ENCODE results near the gene WIPI1. TPM values are rescaled to one million over a fixed set of nuclear protein-coding genes. Genes with fewer than 3 reads are reported as not detected.

Gene WIPI1
- total and polyA plus RNA-seq, 9 of the 15 experiments (the other 6 are each of a cell fraction or from before 2014, with no cell fraction given) = 3.7 to 23.5 (median 11.8) TPM

DNA sequence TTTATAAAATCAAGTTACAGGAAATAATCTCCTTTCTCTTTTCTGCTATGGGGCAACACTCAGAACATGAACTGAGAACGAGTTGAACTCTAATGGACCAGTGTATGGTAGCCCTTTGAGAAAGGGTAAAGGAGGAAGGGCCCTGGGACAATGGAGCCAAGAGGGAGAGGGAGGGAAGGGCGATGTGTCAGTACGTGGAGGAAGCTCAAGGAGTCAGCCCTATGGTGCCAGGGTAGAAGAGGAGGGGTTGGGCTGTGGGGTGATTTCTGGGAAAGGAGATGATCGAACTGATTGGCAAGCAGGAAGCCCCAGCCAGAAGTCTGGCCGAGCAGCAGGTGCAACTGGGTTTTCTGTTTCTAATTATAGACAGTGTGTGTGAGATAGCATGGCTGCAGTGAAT lies 4.3 kb upstream of the WIPI1 start (continued):
- TF ChIP-seq BDP1 (IDR thresholded peaks at IDR 0.05; ENCODE audit: insufficient read depth, insufficient read length) (no peak), RBFOX2 (IDR thresholded peaks at IDR 0.05; ENCODE audit: low read depth, low read length) (no peak), PRMT5 (CRISPR knock-in tag; IDR thresholded peaks at IDR 0.05) (no peak), NR2C2 (CRISPR knock-in tag; IDR thresholded peaks at IDR 0.05) (no peak), NR2C2 (tag; IDR thresholded peaks at IDR 0.05) (0 out of 2 replicates have a peak, but pooled peaks have one; percentile 34), CEBPG (CRISPR knock-in tag; IDR thresholded peaks at IDR 0.05) (no peak), CEBPG (tag; conservative IDR thresholded peaks at IDR 0.05 in 1 of 2, IDR thresholded peaks at IDR 0.05 in 1 of 2) (0 out of 4 replicates have a peak, but pooled peaks of 1 of the 2 experiments have one; percentile 56), BRD4 (IDR thresholded peaks at IDR 0.05) (no peak), EHMT2 (IDR thresholded peaks at IDR 0.05) (peak; percentile 28; the same call in 1 of the 2 replicates), NFE2 (IDR thresholded peaks at IDR 0.05; ENCODE audit: low read depth) (no peak), MXI1 (IDR thresholded peaks at IDR 0.05; ENCODE audit: low read depth, low read length) (no peak), ATF7 (IDR thresholded peaks at IDR 0.05) (no peak), SRSF9 (IDR thresholded peaks at IDR 0.05; ENCODE audit: borderline replicate concordance, low read depth, low read length) (no peak), TAF15 (IDR thresholded peaks at IDR 0.05; ENCODE audit: low read depth, low read length) (no peak), PRPF4 (IDR thresholded peaks at IDR 0.05; ENCODE audit: insufficient read depth, low read depth, low read length, poor library complexity, severe bottlenecking) (no peak), MTF1 (CRISPR knock-in tag; IDR thresholded peaks at IDR 0.05; ENCODE audit: borderline replicate concordance) (no peak), HIVEP1 (CRISPR knock-in tag; IDR thresholded peaks at IDR 0.05) (no peak), GATAD2B (IDR thresholded peaks at IDR 0.05; ENCODE audit: borderline replicate concordance) (no peak)
- TF ChIP-seq, protein P1, sequence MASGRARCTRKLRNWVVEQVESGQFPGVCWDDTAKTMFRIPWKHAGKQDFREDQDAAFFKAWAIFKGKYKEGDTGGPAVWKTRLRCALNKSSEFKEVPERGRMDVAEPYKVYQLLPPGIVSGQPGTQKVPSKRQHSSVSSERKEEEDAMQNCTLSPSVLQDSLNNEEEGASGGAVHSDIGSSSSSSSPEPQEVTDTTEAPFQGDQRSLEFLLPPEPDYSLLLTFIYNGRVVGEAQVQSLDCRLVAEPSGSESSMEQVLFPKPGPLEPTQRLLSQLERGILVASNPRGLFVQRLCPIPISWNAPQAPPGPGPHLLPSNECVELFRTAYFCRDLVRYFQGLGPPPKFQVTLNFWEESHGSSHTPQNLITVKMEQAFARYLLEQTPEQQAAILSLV (tag; IDR thresholded peaks at IDR 0.05) = no peak
- TF ChIP-seq, protein P2, sequence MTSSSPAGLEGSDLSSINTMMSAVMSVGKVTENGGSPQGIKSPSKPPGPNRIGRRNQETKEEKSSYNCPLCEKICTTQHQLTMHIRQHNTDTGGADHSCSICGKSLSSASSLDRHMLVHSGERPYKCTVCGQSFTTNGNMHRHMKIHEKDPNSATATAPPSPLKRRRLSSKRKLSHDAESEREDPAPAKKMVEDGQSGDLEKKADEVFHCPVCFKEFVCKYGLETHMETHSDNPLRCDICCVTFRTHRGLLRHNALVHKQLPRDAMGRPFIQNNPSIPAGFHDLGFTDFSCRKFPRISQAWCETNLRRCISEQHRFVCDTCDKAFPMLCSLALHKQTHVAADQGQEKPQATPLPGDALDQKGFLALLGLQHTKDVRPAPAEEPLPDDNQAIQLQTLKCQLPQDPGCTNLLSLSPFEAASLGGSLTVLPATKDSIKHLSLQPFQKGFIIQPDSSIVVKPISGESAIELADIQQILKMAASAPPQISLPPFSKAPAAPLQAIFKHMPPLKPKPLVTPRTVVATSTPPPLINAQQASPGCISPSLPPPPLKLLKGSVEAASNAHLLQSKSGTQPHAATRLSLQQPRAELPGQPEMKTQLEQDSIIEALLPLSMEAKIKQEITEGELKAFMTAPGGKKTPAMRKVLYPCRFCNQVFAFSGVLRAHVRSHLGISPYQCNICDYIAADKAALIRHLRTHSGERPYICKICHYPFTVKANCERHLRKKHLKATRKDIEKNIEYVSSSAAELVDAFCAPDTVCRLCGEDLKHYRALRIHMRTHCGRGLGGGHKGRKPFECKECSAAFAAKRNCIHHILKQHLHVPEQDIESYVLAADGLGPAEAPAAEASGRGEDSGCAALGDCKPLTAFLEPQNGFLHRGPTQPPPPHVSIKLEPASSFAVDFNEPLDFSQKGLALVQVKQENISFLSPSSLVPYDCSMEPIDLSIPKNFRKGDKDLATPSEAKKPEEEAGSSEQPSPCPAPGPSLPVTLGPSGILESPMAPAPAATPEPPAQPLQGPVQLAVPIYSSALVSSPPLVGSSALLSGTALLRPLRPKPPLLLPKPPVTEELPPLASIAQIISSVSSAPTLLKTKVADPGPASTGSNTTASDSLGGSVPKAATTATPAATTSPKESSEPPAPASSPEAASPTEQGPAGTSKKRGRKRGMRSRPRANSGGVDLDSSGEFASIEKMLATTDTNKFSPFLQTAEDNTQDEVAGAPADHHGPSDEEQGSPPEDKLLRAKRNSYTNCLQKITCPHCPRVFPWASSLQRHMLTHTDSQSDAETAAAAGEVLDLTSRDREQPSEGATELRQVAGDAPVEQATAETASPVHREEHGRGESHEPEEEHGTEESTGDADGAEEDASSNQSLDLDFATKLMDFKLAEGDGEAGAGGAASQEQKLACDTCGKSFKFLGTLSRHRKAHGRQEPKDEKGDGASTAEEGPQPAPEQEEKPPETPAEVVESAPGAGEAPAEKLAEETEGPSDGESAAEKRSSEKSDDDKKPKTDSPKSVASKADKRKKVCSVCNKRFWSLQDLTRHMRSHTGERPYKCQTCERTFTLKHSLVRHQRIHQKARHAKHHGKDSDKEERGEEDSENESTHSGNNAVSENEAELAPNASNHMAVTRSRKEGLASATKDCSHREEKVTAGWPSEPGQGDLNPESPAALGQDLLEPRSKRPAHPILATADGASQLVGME (CRISPR knock-in tag; IDR thresholded peaks at IDR 0.05) = no peak
- TF ChIP-seq, protein P3, sequence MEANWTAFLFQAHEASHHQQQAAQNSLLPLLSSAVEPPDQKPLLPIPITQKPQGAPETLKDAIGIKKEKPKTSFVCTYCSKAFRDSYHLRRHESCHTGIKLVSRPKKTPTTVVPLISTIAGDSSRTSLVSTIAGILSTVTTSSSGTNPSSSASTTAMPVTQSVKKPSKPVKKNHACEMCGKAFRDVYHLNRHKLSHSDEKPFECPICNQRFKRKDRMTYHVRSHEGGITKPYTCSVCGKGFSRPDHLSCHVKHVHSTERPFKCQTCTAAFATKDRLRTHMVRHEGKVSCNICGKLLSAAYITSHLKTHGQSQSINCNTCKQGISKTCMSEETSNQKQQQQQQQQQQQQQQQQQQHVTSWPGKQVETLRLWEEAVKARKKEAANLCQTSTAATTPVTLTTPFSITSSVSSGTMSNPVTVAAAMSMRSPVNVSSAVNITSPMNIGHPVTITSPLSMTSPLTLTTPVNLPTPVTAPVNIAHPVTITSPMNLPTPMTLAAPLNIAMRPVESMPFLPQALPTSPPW (CRISPR knock-in tag; IDR thresholded peaks at IDR 0.05) = peak; percentile 56
- TF ChIP-seq, protein P4, sequence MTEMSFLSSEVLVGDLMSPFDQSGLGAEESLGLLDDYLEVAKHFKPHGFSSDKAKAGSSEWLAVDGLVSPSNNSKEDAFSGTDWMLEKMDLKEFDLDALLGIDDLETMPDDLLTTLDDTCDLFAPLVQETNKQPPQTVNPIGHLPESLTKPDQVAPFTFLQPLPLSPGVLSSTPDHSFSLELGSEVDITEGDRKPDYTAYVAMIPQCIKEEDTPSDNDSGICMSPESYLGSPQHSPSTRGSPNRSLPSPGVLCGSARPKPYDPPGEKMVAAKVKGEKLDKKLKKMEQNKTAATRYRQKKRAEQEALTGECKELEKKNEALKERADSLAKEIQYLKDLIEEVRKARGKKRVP (CRISPR knock-in tag; IDR thresholded peaks at IDR 0.05) = no peak

Data from K562 (cell line).